Measurements from ENCODE around the gene DPYD.

DNA sequence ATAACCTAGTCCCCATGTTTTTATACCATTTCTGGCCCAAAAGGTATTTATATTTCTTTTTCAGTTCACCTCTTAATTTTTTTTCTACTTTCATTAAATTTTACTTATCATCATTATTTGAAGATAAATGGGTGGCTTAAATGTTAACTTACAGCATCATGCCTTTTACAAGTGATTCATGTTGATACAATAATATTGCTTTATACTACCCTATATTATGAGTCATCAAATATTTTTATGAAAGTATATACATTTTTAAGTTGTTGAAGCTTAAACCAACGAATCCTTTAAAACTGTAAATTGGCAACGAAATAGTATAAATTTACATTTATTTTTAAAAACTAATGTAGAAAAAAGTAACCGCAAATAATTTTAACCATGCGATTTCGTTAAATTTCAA, 207.9 kb downstream of the DPYD start:
- TF ChIP-seq, protein P1, sequence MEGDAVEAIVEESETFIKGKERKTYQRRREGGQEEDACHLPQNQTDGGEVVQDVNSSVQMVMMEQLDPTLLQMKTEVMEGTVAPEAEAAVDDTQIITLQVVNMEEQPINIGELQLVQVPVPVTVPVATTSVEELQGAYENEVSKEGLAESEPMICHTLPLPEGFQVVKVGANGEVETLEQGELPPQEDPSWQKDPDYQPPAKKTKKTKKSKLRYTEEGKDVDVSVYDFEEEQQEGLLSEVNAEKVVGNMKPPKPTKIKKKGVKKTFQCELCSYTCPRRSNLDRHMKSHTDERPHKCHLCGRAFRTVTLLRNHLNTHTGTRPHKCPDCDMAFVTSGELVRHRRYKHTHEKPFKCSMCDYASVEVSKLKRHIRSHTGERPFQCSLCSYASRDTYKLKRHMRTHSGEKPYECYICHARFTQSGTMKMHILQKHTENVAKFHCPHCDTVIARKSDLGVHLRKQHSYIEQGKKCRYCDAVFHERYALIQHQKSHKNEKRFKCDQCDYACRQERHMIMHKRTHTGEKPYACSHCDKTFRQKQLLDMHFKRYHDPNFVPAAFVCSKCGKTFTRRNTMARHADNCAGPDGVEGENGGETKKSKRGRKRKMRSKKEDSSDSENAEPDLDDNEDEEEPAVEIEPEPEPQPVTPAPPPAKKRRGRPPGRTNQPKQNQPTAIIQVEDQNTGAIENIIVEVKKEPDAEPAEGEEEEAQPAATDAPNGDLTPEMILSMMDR (IDR thresholded peaks at IDR 0.05) = no peak
- no peak for TF ChIP-seq POLR2A (IDR thresholded peaks at IDR 0.05)

All from uterus (tissue), 2 donors.